Activated T-cell treated with anti-CD3 and anti-CD28 coated beads, Interleukin-2, amount 50 U/mL, for 24 hours (primary cell): Measurements from ENCODE around the gene RDH16.
"Not testable (repeated sequence)": the region's sequence is repeated elsewhere in the genome, so short reads cannot be mapped to it uniquely, and the experiment has no call there.

Source experiments
- DNase-seq: peaks from one replicate; pipeline ENCODE4 v3.0.0-alpha.2; 2020
- H3K27ac Mint-ChIP-seq: 2 replicates; pipeline ENCODE4 v1.8.0; 2020; ENCODE audit warnings: mild to moderate bottlenecking, mixed read lengths
- H3K27me3 Mint-ChIP-seq: 2 replicates; pipeline ENCODE4 v1.8.0; 2020; ENCODE audit warnings: mixed read lengths
- H3K36me3 Mint-ChIP-seq: 2 replicates; pipeline ENCODE4 v1.8.0; 2020; ENCODE audit warnings: low read depth, mixed read lengths
- H3K4me1 Mint-ChIP-seq: 2 replicates; pipeline ENCODE4 v1.8.0; 2020; ENCODE audit warnings: low read depth, mixed read lengths
- H3K4me3 Mint-ChIP-seq: 2 replicates; pipeline ENCODE4 v1.8.0; 2020; ENCODE audit warnings: mild to moderate bottlenecking, moderate library complexity, mixed read lengths
- H3K9me3 Mint-ChIP-seq: 2 replicates; pipeline ENCODE4 v1.8.0; 2020; ENCODE audit warnings: mixed read lengths

RDH16 gene

DNA sequence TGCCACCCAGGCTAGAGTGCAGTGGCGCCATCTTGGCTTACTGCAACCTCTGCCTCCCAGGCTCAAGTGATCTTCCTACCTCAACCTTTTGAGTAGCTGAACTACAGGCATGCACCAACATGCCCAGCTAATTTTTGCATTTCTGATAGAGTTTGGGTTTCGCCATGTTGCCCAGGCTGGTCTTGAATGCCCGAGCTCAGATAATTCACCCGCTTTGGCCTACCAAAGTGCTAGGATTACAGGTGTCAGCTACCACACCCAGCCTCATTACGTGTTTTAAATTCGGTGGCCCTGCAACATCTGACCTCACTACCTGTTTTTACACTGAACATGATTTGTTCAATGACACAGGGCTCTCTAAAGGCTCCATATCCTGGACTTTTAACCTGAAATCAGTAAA is 22.9 kb upstream of the RDH16 start:
- no peak for DNase-seq
- H3K36me3 Mint-ChIP-seq: no peaks in the 10 kb centered on the region
- H3K27me3 Mint-ChIP-seq: no peaks in the 10 kb centered on the region
- H3K4me1 Mint-ChIP-seq: no peaks in the 10 kb centered on the region
- no peak overlapping the region for H3K27ac Mint-ChIP-seq
- no peaks in the 10 kb centered on the region for H3K9me3 Mint-ChIP-seq
- H3K4me3 Mint-ChIP-seq: no peak overlapping the region

DNA sequence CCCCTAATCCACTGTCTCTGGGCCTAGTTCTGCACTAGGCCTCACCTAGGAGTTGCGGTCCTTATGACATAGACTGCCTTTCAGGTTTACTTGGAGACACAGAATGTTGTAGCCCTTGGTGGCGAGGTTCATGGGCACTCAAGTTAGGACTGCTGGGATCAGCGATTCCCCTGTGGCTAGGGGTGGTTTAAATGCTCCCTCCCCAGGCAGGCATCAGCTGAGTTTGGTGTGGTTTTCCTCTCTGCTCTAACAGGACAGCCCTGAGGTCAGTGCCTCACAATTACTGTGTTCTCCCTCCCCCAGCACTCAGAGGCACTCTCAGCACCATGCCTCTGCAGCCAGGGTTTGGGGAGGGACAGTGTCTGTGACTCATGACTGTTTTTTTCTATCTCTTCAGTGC is 22.2 kb upstream of the RDH16 start:
- Mint-ChIP-seq H3K27ac (no peak overlapping the region), H3K4me3 (no peak overlapping the region), H3K4me1 (no peaks in the 10 kb centered on the region), H3K9me3 (no peaks in the 10 kb centered on the region), H3K36me3 (no peaks in the 10 kb centered on the region), H3K27me3 (no peaks in the 10 kb centered on the region)
- no peak for DNase-seq

DNA sequence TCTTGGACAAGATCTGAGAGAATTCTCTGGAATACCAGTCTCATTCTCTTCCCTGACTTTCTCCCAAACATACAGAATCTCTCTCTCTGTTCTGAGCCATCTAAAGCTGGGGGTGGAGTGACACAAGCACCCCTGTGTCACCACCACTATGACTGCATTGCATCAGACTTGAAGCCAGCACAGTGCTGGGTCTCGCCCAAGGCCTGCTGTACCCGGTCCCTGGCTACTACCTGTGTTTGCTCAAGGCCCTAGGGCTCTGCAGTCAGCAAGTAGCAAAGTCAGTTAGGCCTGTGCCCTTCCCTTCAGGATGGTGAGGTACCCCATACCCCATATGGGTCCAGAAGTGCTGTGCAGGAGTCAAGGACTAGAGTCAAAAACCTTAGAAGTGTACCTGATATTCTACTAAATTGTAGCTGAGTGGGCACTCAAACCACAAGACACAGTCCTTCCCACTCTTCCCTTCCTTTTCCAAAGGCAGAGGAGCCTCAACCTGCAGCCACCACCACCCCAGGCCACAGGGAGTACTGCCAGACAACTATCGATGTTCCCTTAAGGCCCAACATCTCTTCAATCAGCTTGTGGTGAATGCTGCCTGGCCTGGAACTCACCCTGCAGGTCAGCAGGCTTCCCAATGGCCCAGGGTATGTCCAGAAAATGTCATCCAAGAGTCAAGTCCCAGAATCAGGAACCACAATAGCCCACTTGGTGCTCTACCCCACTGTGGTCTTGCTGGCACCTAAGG is 21.2 kb upstream of the RDH16 start:
- no peaks in the 10 kb centered on the region for H3K27me3 Mint-ChIP-seq

DNA sequence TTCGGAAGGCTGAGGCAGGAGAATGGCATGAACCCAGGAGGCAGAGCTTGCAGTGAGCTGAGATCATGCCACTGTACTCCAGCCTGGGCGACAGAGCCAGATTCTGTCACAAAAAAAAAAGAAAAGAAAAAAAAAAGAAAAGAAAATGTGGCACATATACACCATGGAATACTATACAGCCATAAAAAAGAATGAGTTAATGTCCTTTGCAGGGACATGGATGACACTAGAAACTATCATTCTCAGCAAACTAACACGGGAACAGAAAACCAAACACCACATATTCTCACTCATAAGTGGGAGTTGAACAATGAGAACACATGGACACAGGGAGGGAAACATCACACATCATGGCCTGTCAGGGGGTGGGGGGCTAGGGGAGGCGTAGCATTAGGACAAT is 20.0 kb upstream of the RDH16 start:
- not testable (repeated sequence) for H3K9me3 Mint-ChIP-seq, H3K27ac Mint-ChIP-seq, H3K4me3 Mint-ChIP-seq, H3K36me3 Mint-ChIP-seq, DNase-seq, H3K27me3 Mint-ChIP-seq, H3K4me1 Mint-ChIP-seq

More for the DNA sequence above, 21.2 kb upstream of the RDH16 start:
- Mint-ChIP-seq H3K9me3 (no peaks in the 10 kb centered on the region), H3K36me3 (no peaks in the 10 kb centered on the region), H3K4me1 (no peaks in the 10 kb centered on the region), H3K4me3 (no peak overlapping the region), H3K27ac (no peak overlapping the region)
- DNase-seq: no peak

DNA sequence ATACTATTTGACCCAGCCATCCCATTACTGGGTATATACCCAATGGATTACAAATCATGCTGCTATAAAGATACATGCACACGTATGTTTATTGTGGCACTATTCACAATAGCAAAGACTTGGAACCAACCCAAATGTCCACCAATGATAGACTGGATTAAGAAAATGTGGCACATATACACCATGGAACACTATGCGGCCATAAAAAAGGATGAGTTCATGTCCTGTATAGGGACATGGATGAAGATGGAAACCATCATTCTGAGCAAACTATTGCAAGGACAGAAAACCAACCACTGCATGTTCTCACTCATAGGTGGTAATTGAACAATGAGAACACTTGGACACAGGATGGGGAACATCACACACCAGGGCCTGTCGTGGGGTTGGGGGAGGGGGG is 16.8 kb upstream of the RDH16 start:
- not testable (repeated sequence) for H3K9me3 Mint-ChIP-seq, H3K27me3 Mint-ChIP-seq, H3K4me1 Mint-ChIP-seq, DNase-seq, H3K27ac Mint-ChIP-seq, H3K36me3 Mint-ChIP-seq, H3K4me3 Mint-ChIP-seq

DNA sequence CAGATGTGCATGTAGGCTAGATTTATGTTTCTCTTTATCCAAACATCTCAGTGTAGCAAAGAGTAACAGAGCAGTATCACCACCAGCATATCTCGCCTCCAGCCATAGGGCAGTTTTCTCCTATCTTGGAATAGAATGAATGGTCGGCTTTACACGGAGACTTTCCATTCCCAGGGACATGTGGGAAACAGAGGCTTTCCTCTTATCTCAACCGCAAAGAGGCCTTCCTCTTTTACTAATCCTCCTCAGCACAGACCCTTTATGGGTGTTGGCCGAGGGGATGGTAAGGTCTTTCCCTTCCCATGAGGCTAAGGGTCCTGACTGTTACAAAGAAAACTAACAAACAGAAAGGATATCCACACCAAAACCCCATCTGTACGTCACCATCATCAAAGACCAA is 11.5 kb upstream of the RDH16 start:
- not testable (repeated sequence) for H3K27ac Mint-ChIP-seq, H3K36me3 Mint-ChIP-seq, H3K27me3 Mint-ChIP-seq, H3K9me3 Mint-ChIP-seq, H3K4me1 Mint-ChIP-seq, H3K4me3 Mint-ChIP-seq, DNase-seq

GRCh38 chr12:56965997-56966642 is 8.7 kb upstream of the RDH16 start:
- not testable (repeated sequence) for DNase-seq, H3K4me1 Mint-ChIP-seq, H3K36me3 Mint-ChIP-seq, H3K4me3 Mint-ChIP-seq, H3K27ac Mint-ChIP-seq, H3K9me3 Mint-ChIP-seq, H3K27me3 Mint-ChIP-seq

DNA sequence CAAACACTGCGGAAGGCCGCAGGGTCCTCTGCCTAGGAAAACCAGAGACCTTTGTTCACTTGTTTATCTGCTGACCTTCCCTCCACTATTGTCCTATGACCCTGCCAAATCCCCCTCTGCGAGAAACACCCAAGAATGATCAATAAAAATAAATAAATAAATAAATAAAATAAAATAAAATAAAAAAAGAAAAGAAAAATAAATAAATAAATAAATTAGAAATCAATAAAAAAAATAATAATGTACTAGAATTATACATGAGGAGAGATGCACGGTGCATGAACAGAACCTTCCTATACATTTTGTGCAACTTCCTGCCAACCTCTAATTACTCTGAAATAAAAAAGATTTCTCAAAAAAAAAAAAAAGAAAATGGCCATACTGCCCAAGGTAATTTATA is 7.7 kb upstream of the RDH16 start:
- DNase-seq, H3K9me3 Mint-ChIP-seq, H3K27me3 Mint-ChIP-seq, H3K36me3 Mint-ChIP-seq, H3K27ac Mint-ChIP-seq, H3K4me3 Mint-ChIP-seq, H3K4me1 Mint-ChIP-seq: not testable (repeated sequence)

- H3K9me3 Mint-ChIP-seq: not testable (repeated sequence)
These were observed 6.1 kb upstream of the RDH16 start for GRCh38 chr12:56963557-56963956.

GRCh38 chr12:56962247-56962646 is 4.8 kb upstream of the RDH16 start:
- H3K27me3 Mint-ChIP-seq, H3K36me3 Mint-ChIP-seq, H3K4me1 Mint-ChIP-seq, H3K27ac Mint-ChIP-seq, H3K4me3 Mint-ChIP-seq, H3K9me3 Mint-ChIP-seq, DNase-seq: not testable (repeated sequence)

More at GRCh38 chr12:56963557-56963956, 6.1 kb upstream of the RDH16 start:
- not testable (repeated sequence) for H3K36me3 Mint-ChIP-seq, H3K4me3 Mint-ChIP-seq, H3K4me1 Mint-ChIP-seq, DNase-seq, H3K27ac Mint-ChIP-seq, H3K27me3 Mint-ChIP-seq

DNA sequence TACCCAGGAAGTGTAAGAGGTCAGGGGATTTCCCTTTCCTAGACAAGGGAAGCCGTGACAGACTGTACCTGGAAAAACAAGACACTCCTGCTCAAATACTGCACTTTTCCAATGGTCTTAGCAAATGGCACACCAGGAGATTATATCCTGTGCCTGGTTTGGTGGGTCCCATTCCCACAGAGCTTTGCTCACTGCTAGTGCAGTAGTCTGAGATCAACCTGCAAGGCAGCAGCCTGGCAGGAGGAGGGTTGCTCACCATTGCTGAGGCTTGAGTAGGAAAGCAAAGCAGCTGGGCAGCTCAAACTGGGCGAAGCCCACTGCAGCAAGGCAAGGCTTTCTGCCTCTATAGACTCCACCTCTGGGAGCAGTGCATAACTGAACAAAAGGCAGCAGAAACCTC is 1.0 kb upstream of the RDH16 start:
- no peak overlapping the region for H3K27ac Mint-ChIP-seq
- H3K4me1 Mint-ChIP-seq: no peaks in the 10 kb centered on the region
- peaks cover 2% of the 10 kb centered on the region for H3K27me3 Mint-ChIP-seq
- no peaks in the 10 kb centered on the region for H3K36me3 Mint-ChIP-seq
- no peak for DNase-seq
- no peaks in the 10 kb centered on the region for H3K9me3 Mint-ChIP-seq
- H3K4me3 Mint-ChIP-seq: no peak overlapping the region

DNA sequence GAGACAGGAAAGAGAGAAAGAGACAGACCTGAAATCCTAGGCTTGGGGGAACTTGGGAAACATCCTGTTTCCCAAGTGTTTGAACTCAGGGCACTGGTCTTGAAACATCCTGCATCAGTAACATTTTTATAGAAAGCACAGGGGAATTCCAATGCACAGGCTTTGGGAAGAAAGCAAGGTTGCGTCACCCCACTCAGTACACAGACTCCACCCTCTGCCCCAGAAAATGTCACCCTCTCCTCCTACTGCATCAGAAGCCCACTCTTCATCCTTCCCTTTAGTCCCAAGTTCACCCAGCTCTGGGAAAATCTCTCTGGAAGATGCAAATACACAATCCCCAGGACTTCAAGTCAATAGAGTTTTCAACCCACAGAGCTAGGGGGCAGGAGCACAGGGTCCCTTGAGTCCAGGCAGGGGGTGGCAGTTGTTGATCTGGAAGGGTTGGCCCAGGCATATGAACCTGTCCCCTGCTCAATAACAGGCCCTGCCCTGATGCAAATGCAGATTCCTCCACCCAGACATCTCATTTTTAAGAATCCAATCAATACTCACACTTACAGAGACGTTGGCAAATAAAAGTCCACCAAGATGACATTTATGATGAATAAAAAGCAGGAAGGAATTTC is 1.7 kb downstream of the RDH16 start:
- no peak overlapping the region for H3K27ac Mint-ChIP-seq
- no peaks in the 10 kb centered on the region for H3K9me3 Mint-ChIP-seq
- H3K27me3 Mint-ChIP-seq: no peaks in the 10 kb centered on the region
- H3K4me1 Mint-ChIP-seq: no peaks in the 10 kb centered on the region
- H3K36me3 Mint-ChIP-seq: no peaks in the 10 kb centered on the region
- DNase-seq: no peak
- no peak overlapping the region for H3K4me3 Mint-ChIP-seq

GRCh38 chr12:56954958-56955355 is 2.5 kb downstream of the RDH16 start:
- H3K4me1 Mint-ChIP-seq: no peaks in the 10 kb centered on the region
- H3K4me3 Mint-ChIP-seq: no peak overlapping the region
- H3K27me3 Mint-ChIP-seq: no peaks in the 10 kb centered on the region
- no peak for DNase-seq
- no peak overlapping the region for H3K27ac Mint-ChIP-seq
- H3K9me3 Mint-ChIP-seq: no peaks in the 10 kb centered on the region
- no peaks in the 10 kb centered on the region for H3K36me3 Mint-ChIP-seq

DNA sequence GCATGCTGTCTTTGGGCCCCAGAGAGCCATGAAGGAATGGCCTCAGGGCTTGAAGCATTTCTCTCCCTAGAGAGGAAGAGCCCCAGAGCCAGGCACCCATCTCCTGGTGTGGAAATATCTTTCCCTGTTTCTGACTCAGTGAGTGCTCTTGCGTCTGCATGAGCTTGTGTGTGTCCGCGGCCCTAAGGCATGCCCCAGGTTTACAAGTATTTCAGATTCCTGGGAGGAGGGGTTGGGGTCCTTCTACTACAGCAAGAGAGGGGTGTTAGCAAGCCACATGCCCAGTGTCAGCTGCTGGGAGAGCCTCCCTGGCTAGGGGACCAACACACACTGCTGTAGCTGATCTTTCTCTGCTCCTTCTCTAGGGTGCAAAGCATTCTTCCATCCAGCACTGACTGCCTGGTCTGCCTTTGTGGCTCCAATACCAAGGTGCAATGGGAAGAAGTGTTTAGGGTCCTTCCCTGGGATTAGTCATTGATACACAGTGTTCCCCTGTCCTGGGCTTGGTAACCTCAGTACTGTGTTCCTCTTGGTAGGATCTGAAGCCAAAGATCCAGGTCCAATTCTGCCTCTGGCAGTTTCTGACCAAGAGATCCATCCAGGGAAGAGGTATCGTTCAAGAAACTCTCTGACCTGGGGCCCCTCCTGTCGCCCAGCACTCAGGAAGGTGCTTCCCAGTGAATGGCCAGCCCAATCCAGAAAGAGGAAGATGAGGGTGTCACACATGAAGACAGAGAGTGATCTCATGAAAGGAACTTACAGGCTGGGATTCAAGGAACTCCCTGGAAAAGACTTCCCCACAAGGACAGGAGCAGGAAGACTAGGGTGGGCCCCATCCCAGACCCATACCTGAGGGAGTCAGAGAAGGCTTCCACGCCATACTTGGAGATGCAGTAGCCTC is 3.1 kb downstream of the RDH16 start:
- Mint-ChIP-seq H3K36me3 (no peaks in the 10 kb centered on the region), H3K4me1 (no peaks in the 10 kb centered on the region), H3K4me3 (no peak overlapping the region), H3K27me3 (no peaks in the 10 kb centered on the region), H3K27ac (no peak overlapping the region), H3K9me3 (no peaks in the 10 kb centered on the region)
- DNase-seq: no peak
